ENCODE measurements around the gene RAMACL. TPM values are rescaled to one million over a fixed set of nuclear protein-coding genes. Genes with fewer than 3 reads are reported as not detected.
"Not testable (repeated sequence)": the region's sequence is repeated elsewhere in the genome, so short reads cannot be mapped to it uniquely, and the experiment has no call there.

Gene RAMACL
- total and polyA plus RNA-seq, 4 donors, result 0.22 to 0.59 (median 0.31) TPM

- TF ChIP-seq TAF1 (conservative IDR thresholded peaks at IDR 0.05) (no peak), FOXA2 (IDR thresholded peaks at IDR 0.05) (no peak), RAD21 (IDR thresholded peaks at IDR 0.05) (no peak), MAX (IDR thresholded peaks at IDR 0.05) (no peak), CTCF (IDR thresholded peaks at IDR 0.05; ENCODE audit: low read depth, low read length, missing input control) (no peak), JUND (IDR thresholded peaks at IDR 0.05) (no peak)
These were observed 4.2 kb downstream of the RAMACL start (continued) for GRCh38 chr6:166582258-166582657.

GRCh38 chr6:166581801-166582200 lies 4.7 kb downstream of the RAMACL start:
- H3K36me3 ChIP-seq (ENCODE audit: control insufficient read depth in 4 of 4, insufficient read depth in 3 of 4, low read depth in 1 of 4, low read length in 3 of 4); H3K4me3 ChIP-seq (ENCODE audit: low read depth in 1 of 3, low read length in 3 of 3); DNase-seq (ENCODE audit: low spot score); H3K9ac ChIP-seq (ENCODE audit: low read depth in 1 of 2, low read length in 2 of 2); H3K9me3 ChIP-seq (ENCODE audit: control insufficient read depth in 4 of 4, low read length in 3 of 4); H3K27ac ChIP-seq (ENCODE audit: low read depth in 1 of 2, low read length in 2 of 2); H3K4me1 ChIP-seq (ENCODE audit: control insufficient read depth in 4 of 4, insufficient read depth in 4 of 4, low read length in 3 of 4); H3K27me3 ChIP-seq (ENCODE audit: control insufficient read depth in 4 of 4, insufficient read depth in 4 of 4, low read length in 3 of 4): not testable (repeated sequence)
- 95% methylated on average over 8 of the region's 8 CpGs for WGBS

GRCh38 chr6:166581091-166581511 lies 5.4 kb downstream of the RAMACL start:
- Histone ChIP-seq H3K9me3 (ENCODE audit: control insufficient read depth in 4 of 4, low read length in 3 of 4) (no peaks in the 10 kb centered on the region), H3K27me3 (ENCODE audit: control insufficient read depth in 4 of 4, insufficient read depth in 4 of 4, low read length in 3 of 4) (no peaks in the 10 kb centered on the region), H3K9ac (ENCODE audit: low read depth in 1 of 2, low read length in 2 of 2) (no peak overlapping the region), H3K36me3 (ENCODE audit: control insufficient read depth in 4 of 4, insufficient read depth in 3 of 4, low read depth in 1 of 4, low read length in 3 of 4) (no peaks in the 10 kb centered on the region), H3K27ac (ENCODE audit: low read depth in 1 of 2, low read length in 2 of 2) (no peak overlapping the region), H3K4me3 (ENCODE audit: low read depth in 1 of 3, low read length in 3 of 3) (no peak overlapping the region), H3K4me1 (ENCODE audit: control insufficient read depth in 4 of 4, insufficient read depth in 4 of 4, low read length in 3 of 4) (no peaks in the 10 kb centered on the region)
- TF ChIP-seq GABPA (IDR thresholded peaks at IDR 0.05 in 1 of 2, conservative IDR thresholded peaks at IDR 0.05 in 1 of 2) (no peak), FOXA2 (IDR thresholded peaks at IDR 0.05) (no peak), FOXA1 (IDR thresholded peaks at IDR 0.05) (no peak), YY1 (IDR thresholded peaks at IDR 0.05) (no peak), HNF4A (conservative IDR thresholded peaks at IDR 0.05) (no peak), RAD21 (IDR thresholded peaks at IDR 0.05) (no peak), ZBTB33 (IDR thresholded peaks at IDR 0.05) (no peak)
- DNase-seq (ENCODE audit: low spot score), result no peak
- WGBS, result 97% methylated on average over 11 of the region's 11 CpGs
